T47D (cell line): ENCODE results near the gene DMD.

Experiments used
- DNase-seq, 2 experiments: peaks; one replicate each; pipeline versions ENCODE4 v3.0.0 to v3.0.0-alpha.2; 2011 to 2012; ENCODE audit warnings: low read depth in 1 of 2, low spot score in 1 of 2
- JUND ChIP-seq: IDR thresholded peaks from 2 replicates; pipeline ENCODE4 v1.6.1; 2012; ENCODE audit warnings: low read depth
- in situ Hi-C: cut with HindIII; loops from 2 replicates; pipeline ENCODE4 v1.10.0; 2016; ENCODE audit warnings: low sequenced_read_pairs, low pct_unique_long_range_greater_than_20kb

The DMD gene

GRCh38 chrX:31909850-31910572 lies 1301.3 kb downstream of the DMD start:
- in situ Hi-C loops = no loop called here
- no peak for TF ChIP-seq JUND
- no peak for DNase-seq

- in situ Hi-C loops = no loop called here
- no peak for TF ChIP-seq JUND
- DNase-seq = no peak
Measured at GRCh38 chrX:31894152-31894551, 1317.2 kb downstream of the DMD start.

DNA sequence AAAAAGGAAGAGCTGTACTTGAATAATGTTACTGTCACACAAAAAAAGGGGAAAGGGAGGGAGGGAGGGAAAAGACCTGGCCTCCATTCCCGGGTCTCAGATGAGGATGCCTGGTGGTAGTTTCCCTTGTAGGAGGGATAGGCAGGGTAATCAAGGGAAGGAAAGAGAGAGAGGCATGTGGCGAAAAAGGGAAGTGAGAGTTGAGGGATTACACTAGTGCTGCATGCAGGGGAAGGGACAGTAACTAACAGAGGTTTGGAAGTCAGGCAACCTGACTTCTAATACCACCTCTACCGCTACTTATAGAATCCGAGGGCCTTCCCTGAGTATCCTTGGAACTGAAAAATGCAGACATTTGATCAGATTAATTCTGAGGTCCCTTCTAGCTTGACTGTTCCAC lies 1317.8 kb downstream of the DMD start:
- no peak for TF ChIP-seq JUND
- in situ Hi-C loops = no loop called here
- DNase-seq = no peak

GRCh38 chrX:31889088-31889487 lies 1322.3 kb downstream of the DMD start:
- TF ChIP-seq JUND = no peak
- DNase-seq = no peak
- in situ Hi-C loops = no loop called here

DNA sequence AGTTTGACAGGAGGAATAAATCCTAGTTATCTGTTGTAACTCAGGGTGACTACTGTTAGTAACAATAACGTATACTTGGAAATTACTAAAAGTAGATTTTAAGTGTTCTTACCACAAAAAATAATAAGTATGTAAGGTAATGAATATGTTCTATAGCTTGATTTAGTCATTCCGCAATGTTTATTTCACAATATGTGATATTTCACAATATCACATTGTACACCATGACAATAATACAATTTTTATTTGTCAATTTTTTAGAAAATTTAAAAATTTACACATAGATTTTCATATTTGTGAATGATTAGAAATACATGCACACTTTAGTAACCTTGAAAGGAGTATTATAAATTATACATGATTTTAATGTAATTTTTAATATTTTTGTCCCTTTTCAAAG lies 1326.8 kb downstream of the DMD start:
- in situ Hi-C loops = no loop called here
- no peak for DNase-seq
- no peak for TF ChIP-seq JUND

GRCh38 chrX:31872007-31872406 lies 1339.3 kb downstream of the DMD start:
- no peak for DNase-seq
- in situ Hi-C loops = no loop called here
- no peak for TF ChIP-seq JUND

DNA sequence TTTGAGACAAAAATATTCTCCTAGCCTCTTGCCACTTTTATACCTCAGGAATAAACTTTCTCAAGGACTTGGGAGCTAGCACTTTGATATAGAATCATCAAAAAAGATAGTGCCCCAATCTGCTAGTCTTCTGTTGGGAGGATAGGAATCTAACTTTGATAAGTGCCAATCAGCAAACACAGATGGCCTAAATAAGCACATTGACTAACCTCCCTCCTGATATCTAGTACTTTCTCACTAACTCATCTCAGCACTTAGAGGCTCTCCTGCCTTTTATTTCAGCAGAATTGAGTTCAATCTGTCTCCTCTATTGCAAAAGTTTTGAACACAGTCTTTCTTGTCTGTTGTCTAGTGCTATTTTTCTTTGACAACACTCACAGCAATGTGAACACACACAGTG lies 1341.1 kb downstream of the DMD start:
- TF ChIP-seq JUND = no peak
- no peak for DNase-seq
- in situ Hi-C loops = no loop called here

- DNase-seq = no peak
- in situ Hi-C loops = no loop called here
- TF ChIP-seq JUND = no peak
Measured at GRCh38 chrX:31860686-31861085, 1350.7 kb downstream of the DMD start.

DNA sequence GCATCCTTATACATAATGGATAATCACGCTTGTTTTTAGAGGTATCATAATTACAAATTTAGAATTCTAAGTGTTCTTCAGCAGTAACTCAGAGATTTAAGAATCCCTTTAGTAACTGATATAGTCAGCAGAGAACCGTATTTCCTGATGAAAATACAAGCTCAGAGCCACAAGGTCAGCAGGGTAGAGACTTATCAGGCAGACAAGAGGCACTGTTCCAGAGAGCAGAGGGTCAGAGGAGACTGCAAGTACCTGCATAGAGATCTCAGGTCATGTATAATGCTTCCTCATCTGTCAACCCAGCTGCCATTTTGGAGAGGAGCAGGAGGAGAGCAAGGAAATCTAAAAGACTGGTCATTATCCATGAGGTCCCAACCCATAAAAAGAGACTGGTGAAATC lies 1352.4 kb downstream of the DMD start:
- TF ChIP-seq JUND = no peak
- DNase-seq = no peak
- in situ Hi-C loops = no loop called here

- no peak for TF ChIP-seq JUND
- no peak for DNase-seq
- in situ Hi-C loops = no loop called here
Measured at GRCh38 chrX:31854716-31855115, 1356.6 kb downstream of the DMD start.

GRCh38 chrX:31851761-31852160 lies 1359.6 kb downstream of the DMD start:
- no peak for TF ChIP-seq JUND
- no peak for DNase-seq
- in situ Hi-C loops = no loop called here

- TF ChIP-seq JUND = no peak
- no peak for DNase-seq
- in situ Hi-C loops = no loop called here
Measured at GRCh38 chrX:31847773-31848172, 1363.6 kb downstream of the DMD start.

DNA sequence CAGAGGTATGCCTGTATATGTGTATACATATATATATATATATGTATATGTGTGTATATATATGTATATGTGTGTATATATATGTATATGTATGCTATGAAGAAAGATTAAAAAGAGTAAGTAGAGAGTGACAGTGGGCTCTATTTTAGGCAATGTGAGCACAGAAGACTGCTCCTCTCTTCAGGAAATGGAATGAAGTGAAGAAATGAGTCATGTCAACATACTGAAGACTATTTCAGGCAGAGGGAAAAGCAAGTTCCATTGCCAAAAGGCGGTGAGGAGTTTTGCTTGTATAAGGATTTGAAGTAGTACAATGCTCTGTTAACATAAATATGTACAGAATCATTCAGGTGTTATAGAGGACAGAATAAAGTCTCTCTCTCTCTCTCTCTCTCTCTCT lies 1366.3 kb downstream of the DMD start:
- no peak for TF ChIP-seq JUND
- in situ Hi-C loops = no loop called here

DNA sequence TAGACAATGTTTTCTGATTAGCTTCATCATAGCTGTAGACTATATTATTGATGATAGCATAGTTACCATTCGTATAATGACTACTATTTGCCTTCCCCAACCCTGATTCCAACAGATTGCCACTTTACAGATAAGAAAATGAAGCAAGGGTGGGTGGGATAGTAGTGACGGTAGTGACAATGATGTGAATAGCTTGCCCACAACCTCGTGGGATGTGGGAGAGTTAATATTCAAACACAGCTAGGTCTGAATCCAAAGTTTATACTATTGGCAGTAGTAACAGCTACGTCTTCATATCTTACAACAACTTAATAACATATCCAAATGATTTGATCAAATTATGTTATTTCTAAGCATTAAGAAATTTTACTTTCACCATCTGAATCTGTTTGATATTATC lies 1372.7 kb downstream of the DMD start:
- DNase-seq = no peak
- no peak for TF ChIP-seq JUND
- in situ Hi-C loops = no loop called here

More for the DNA sequence above, 1366.3 kb downstream of the DMD start:
- no peak for DNase-seq
